Activated CD4-positive, alpha-beta T cell treated with anti-CD3 and anti-CD28 coated beads, Interleukin-2, amount 50 U/mL, for 1 hour (primary cell): ENCODE results near the gene MYH9.

Experiments
- DNase-seq: peaks from one replicate; pipeline ENCODE4 v3.0.0-alpha.2; 2020

Gene MYH9

DNA sequence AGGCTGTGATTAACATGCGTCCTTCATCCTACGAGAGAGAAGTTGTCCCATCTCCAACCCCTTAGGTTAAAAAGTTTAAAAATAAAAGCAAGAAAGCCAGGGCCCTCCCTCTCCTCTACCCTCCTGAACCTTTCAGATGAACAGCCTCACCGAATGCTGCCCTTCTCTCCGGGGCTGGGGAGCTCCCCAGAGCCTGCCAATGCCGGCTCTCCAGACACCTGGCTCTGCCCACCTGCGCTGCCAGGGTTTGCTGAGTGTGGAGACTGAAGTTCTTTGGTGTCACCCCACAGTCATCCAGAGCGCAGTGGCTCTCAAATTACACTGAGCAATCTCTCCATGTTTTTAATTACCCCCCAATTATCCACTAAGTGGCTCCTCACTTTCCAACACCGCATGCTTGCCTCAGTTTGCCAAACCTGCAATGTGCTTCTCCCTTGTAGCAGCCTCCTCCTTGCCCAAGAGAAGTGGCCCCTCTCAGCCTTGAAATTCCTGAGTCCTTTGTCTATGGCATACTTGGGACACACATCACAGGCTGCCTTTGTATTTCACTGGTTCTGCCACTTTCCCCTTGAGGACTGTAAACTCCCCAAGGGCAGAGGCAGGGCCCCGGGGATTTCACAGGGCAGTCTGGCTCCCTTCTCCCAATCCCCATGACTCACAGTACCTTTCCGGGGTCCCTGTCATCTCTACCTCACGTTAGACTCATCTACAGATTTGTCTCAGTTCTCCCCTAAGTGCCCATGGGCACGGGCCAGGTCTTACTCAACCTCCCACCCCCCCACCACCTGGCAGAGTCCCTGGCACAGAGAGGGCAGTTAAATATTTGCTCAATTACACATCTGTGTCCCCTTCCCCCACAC is 2.0 kb downstream of the MYH9 start:
- DNase-seq, result peak; percentile 61

DNA sequence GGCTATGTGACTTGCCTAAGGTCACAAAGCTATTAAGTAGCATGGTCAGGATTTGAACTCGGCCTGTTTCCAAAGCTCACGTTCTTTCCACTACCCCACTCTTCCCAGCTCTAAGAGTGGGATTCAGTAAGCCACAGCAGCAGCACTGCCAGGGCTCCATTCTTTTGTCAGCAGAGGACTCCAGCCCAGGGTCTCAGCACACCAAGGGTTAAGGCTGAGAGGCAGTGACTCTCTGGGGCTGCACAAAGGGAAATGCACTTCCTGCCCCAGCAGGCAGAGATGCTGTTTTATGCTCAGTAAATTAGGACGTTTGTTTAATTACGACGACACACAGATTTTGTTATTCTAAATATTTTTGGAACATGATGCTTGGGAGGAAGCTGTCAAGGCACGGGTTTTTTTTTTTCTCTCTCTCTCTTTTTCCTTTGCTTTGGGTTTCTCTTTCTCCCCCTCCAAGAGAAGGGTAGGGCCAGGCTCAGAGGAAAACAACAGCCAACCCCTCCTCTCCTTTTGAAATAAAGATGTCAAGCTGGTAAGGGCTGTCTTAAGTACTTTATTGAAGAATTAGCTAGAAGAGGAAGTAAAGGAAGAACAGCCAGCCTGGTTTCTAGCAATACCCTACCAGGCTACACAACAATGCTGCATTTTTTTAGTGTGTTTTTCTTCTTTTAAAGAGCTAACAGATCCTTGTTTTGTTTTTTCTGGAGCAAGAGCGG is 2.8 kb downstream of the MYH9 start:
- DNase-seq, result peak; percentile 59

DNA sequence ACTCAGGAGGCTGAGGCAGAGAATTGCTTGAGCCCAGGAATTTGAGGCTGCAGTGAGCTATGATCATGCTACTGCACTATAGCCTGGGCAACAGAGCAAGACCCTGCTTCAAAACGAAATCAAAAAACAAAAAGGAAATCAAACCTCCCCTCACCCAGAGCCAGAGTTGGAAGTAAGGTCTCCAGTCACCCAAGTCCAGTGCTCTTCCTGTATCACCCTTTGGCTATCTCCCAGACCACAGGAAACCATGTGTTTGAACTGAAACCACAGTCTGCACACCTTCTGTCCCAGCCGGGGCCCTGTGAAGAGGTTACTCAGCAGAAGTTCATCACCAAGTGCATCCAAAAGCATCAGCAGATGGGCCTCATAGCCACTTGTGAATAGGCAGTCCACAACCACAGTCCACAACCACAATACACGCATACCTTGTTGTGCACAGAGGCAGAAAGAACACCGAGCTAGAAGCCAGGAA is 4.6 kb downstream of the MYH9 start:
- DNase-seq, result peak; percentile 46

DNA sequence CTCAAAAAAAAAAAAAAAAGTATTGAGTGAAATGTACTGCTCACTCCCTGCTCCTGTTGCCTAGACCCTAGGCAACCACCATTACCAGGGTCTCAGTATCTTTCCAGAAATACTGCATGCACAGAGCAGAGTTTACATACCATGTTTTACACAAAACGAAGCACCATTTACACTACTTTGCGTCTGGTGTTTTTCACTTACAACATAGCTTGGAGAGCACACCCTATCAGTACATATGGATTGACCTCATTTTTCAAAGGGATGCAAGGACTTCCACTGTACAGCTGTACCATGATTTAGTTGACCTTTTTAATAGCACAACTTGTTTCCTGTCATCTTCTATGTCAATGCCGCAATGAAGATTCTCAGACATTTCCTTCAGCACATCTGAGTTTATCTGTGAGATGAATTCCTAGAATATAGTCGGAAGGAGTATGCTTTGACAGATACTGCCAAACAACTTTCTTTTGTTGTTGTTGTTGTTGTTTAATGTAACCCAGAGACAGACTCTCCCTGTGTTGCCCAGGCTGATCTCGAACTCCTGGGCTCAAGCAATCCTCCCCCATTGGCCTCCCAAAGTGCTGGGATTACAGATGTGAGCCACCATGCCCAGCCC is 6.1 kb downstream of the MYH9 start:
- DNase-seq, result no peak

DNA sequence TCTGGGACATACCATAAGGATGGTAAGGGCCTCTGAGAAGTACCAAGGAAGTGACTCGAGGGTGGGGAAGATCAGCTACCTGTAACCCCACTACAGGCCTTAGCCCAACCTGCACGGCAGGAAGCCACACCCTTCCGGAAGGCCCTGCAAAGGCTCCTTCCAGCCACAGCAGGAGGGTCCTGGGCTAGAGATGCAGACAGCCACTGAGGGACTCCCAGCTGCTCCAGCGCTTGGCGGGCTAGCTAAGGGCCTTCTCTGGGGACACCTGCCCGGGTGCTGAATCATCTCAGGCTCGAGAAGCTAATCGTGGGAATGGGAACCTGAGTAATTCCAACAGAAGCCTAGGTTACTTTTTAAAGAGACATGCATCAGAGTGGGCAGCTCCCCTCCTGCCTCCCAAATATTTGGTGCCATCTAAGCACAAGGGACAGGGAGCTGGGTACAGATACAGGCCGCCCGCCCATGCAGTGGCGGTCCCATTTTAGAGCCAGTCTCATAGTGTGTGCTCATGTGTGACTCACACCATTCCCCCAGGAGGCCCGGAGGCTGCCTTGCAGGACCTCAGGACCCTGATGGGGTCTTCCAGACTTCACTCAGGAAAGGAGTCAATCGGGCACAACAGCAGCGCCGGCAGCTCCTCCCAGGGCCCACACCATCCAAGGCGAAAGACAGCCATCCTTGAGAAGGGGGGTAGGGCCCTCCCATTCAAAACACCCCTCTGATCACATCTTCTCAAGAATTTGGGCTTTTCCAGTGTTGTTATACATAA is 8.0 kb downstream of the MYH9 start:
- DNase-seq, result peak; percentile 47

DNA sequence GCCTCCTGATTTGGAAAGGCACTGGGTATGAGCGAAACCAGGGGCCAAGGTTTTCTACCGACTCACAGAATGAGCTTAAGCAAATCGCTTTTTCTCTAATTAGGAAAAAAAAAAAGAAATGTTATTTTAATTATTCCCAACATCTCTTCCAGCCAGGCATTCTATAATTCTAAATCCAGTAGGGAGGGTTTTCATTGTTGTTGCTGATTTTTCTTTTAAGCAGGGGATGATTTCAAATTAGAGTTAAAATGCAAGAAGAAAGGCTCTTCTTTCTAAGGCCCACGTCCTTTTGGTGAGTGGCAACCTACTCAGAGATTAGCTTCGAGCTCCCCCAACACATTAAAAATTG is 8.9 kb downstream of the MYH9 start:
- no peak for DNase-seq

DNA sequence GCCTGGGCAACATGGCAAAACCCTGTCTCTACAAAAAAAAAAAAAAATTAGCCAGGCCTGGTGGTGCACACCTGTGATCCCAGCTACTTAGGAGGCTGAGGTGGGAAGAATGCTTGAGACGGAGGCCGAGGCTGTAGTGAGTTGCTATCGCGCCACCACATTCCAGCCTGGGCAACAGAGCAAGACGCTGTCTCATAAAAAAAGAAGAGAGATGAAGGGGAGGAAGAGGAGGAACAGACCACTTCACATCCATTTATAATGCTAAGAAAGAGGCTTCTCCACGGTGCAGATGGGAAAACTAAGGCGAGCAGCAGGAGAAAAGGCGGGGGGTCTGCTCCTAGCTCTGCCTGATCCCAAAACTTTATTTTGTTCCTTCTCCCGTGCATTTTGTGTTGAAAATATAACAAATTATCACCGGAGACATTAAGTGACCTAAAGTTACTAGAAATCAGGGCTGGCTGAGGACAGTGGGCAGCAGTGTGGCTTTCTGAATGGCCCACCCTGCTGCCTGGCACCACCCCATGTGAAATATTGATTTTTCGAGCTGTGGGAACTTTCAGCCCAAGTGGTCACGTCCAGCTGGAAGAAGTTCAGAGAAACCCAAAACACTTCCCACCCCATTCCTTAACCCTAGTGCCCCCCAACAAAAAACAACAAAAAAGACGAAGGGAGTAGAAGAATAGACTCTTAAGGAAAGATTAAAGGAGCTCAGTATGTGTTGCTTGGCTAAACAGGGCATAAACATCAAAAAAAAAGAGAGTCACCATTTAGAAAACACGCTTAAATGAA is 9.5 kb downstream of the MYH9 start:
- no peak for DNase-seq

DNA sequence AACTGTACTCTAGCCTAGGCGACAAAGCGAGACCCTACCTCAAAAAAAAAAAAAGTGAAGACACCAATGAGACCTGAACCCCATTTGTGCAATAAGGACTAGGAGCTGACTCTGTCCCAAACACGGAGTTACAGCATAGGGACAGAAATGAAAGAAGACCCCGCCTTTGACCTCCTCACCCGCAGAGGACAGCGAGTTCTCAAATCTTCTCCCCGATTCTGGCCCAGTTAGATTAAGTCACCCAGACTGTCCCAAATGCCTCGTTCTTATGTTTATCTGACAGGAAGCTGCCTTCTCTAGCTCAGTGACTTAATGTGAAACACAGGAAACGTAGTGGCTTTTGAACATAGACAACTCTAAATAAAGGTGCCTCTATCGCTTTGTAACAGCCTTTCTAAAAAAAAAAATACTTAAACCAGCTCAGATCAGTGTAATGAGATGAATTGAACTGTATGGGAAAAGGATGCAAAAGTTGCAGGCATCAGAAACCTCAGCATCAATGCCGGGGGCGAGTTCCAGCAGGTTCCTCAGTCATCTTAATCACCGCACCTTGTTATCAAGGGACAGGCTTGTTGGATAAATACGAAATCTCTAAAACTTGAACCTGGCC is 10.6 kb downstream of the MYH9 start:
- no peak for DNase-seq

DNA sequence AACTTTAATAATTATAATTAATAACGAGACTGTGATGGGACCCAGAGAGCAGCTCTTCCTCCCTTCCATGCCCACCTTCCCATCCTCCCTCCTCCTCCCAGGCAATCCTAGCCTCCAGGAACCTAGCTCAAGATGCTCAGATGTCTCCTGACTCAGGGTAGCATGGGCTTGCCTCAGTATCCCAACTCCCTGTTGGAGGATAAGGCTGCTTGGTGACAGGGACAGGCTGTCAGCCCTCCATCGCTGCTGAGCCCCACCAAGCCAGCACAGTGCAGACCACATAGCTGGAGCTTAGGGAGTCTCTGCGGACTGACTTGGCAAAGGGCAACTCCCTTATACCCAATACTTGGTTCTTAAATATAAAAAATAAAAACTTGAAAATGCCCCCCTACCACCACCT is 11.5 kb downstream of the MYH9 start:
- DNase-seq, result no peak

DNA sequence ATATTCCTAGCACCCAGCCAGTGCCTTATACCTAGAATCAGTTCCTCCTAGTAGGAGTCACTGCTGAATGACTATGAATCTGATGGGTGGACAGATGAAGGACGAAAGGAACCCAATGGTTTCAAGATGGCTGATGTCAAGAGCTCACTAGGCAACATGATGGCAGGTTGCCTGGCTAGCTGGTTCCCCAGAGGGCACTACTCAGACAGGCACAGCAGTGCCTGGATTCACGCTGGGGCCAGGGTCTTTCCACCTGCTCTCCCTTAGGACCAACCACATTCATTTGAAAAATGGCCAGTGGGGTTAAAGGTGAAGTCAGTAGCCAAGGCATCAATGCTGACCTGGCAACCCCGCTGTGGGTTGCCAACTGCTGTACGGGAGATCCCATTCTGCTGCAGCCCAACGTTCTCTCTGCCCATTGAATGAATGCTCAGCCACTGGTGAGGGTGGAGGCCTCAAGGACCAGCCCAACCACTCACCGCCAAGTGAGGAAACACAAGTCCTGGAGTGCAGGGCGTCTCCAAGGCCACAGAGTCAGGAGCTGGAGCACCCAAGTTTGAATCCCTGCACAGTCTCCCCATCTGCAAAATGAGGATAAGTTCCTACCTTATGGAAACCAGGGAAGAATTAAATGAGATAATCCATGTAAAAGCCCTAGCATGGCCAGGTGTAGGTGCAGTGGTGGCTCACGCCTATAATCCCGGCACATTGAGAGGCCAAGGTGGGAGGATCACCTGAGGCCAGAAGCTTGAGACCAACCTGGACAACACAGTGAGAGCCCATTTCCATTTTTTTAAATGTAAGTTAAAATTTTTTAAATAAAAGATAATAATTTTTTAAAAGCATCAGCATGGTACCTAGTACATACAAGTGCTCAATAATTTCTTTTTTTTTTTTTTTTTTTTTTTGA is 12.4 kb downstream of the MYH9 start:
- DNase-seq, result no peak

DNA sequence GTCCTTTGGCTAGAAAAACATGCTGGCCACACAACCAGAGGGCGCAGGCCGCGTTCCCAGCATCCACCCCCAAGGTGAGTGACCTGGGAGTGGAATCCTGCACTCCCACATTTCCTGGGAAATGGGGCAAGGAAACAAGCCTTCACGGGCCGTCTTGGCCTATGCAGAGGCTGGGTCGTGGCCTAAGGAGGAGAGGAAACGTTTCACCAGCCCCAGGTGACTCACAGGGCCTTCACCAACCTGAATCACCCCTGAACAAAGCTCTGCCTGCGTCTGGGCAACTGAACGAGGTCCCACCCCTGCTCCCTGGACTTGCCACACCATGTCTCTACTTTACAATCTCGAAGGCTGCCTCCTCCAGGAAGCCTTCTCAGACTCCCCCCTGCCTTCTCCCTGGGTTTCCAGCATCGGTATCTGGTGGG is 13.2 kb downstream of the MYH9 start:
- peak; percentile 56 for DNase-seq

DNA sequence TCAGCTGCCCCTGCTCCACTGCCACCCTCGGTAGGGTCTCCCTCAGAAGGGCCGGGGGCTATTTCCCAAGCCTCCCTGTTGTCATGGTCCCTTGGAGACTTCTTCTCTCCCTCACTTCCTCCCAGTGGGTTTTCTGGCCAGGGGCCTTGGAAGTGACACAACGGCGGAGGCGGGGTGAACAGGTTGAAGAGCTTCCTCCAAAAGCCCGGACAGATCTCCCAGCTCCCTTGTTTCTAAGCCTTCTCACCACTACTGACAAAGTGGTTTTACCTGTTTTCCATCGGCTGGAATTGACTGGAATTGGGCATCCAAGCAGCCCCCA is 14.5 kb downstream of the MYH9 start:
- no peak for DNase-seq

DNA sequence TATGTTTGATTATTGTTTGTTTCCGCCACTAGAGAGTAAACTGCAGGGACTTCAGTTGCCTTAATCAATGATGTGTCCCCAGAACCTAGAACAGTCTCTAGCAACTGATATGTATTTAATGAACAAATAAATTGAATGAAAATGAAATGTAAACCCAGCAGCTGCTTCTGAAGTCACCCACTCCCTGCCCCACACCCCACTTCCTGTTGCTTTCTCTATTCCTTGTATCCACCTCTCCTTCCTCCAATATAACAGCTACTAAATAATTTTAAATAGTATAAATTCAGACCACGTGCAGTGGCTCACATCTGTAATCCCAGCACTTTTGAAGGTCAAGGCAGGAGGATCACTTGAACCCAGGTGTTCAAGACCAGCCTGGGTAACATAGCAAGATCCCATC is 15.8 kb downstream of the MYH9 start:
- DNase-seq, result no peak

DNA sequence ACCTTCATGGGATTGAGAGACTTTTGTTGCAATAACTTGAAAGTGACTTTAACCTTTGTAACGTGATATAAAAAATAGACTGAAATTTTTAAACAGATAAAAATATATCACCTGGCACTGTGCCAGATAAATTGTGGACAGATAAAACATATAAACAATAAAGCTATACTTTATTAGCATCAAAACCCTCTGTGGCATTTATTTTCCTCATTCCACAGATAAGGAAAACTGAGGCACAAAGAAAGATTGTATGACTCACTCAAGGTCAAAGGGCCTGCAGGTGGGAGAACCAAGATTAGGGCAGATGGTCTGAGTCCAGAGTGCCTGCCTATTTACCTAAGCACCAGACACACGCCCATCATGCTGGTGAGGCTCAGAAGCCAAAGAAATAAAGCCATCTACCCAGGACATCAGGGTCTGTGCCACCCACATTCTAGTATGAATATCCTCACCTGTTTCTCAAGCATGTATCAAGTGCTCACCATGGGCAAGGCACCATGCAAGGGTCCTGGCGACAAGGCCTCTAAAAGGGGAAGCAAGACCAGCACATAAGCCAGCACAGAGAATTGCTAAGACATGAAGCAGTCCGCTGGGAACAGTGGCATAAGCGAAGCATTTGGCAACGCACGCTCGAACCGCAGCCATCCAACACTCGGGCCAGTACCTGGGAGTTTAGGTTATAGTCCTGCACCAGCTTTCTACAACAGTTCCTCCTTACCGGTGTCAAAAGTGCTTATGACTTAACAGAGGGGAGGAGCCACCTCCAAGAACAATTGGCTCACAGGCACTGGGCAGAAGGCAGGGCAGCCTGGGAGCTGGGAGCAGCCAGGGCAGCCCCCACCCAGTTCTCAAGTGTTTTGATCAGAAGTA is 17.6 kb downstream of the MYH9 start:
- no peak for DNase-seq

DNA sequence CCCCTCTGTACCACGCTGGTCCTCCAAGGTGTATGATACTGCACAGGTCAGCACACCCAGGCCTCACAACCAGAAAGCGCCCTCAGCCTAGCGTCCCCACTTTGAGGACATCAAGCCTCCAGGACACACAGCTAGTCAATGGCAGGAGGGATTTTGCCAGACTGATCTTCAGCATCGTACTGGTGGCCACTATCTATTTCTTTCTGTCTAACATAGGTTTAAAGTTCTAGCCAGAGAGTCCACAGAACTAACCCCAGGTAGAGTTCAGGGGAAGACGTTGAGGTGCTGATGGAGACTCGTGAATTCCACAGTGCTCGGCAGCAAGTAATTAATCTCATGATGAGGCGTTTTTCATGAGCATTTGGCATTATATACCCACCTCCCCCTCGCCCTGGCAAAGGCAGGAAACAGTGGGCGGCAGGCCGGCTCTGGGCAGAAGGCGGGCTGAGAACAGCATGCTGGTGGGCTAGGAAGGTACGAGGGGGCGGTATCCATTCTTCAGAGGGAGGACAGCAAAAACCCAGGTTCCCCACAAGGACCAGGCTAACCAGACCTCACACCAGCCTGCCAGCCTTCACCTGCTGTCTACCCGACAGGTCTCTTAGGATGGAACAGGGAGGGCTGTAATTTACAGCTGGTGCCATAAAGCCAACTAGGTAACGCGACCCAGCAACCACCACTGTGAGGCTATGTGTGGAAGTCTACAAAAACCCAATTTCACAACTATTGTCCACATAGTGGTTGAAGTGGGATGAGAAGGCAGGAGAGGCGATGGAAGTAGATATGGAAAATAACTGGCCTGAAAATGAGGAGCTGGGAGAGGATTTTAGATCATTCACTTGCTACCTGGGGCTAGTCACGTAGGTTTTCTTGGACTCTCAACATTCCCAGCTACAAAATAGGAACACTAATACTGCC is 18.5 kb downstream of the MYH9 start:
- DNase-seq, result no peak

DNA sequence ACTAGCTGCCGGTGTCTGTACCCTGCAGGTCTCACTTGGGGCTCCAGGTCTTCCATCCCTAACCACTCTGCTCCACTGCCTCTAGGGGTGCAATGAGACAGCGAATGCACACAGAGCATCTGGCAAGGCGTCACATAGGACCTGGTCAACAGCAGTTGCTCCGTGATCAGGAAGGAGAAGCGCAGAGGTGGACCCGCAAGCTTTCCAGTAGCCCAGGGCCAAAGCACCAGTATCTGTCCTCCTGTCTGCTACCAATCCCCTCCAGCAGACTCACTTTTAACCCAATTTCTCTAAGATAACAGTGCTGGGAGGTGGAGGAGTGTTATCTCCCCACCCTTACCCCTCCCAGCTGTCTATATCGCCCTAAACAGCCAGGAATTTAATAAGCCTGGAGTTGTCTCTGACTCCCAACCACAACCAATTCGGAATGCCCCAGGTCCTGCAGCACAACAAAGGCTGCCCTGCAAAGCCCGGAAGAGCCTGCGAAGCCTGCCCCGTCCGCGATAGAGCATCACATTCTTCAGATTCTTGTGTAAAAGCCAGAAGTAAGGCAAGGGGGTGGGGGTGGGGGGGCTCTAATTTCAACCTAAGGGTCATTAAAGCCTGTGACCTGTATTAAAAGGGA is 19.3 kb downstream of the MYH9 start:
- no peak for DNase-seq

DNA sequence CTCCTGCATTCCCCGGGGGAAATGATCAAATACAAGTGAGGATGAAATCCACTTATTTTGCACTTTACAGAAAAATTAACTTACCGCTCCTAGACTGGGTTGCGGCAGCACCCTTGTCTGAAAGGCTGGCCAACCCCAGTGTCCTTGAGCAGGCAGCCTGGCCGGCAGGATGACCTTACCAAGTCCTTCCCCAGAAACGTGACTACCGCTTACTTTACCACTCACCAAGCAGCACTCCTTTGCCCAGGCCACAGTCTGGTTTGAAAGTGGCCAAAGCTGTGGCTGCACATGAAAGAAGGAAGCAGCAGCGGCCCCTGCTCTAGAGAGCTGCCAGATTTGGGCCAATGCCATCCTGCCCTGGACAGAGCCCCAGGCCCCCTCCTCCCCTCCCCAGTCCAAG is 20.3 kb downstream of the MYH9 start:
- DNase-seq, result no peak

DNA sequence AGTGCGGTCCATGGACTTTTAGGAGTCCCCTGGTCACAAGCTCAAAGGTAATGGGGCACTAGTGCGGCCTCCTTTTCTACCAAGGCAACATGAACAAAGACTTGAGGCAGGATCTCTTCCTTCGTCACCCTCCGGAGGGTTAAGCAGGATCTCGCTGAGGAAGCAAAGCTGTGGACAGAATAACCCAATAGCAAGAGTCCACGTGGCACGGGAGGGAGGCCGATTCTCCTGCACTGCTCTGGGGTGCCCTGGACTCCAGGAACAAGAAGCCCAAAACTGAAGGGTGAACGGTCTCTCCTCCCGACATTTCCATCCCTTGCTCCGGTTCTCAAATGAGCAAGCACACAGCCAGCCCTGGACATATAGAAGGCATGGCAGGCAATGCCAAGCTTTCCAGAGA is 20.7 kb downstream of the MYH9 start:
- no peak for DNase-seq
